GM18526 (cell line): Measurements from ENCODE around the gene USP24.

Experiments used
- POLR2A ChIP-seq: IDR thresholded peaks from 3 replicates; pipeline ENCODE4 v1.6.1; 2011; ENCODE audit not compliant: insufficient read length; ENCODE audit errors: extremely low read depth

The USP24 gene, protein sequence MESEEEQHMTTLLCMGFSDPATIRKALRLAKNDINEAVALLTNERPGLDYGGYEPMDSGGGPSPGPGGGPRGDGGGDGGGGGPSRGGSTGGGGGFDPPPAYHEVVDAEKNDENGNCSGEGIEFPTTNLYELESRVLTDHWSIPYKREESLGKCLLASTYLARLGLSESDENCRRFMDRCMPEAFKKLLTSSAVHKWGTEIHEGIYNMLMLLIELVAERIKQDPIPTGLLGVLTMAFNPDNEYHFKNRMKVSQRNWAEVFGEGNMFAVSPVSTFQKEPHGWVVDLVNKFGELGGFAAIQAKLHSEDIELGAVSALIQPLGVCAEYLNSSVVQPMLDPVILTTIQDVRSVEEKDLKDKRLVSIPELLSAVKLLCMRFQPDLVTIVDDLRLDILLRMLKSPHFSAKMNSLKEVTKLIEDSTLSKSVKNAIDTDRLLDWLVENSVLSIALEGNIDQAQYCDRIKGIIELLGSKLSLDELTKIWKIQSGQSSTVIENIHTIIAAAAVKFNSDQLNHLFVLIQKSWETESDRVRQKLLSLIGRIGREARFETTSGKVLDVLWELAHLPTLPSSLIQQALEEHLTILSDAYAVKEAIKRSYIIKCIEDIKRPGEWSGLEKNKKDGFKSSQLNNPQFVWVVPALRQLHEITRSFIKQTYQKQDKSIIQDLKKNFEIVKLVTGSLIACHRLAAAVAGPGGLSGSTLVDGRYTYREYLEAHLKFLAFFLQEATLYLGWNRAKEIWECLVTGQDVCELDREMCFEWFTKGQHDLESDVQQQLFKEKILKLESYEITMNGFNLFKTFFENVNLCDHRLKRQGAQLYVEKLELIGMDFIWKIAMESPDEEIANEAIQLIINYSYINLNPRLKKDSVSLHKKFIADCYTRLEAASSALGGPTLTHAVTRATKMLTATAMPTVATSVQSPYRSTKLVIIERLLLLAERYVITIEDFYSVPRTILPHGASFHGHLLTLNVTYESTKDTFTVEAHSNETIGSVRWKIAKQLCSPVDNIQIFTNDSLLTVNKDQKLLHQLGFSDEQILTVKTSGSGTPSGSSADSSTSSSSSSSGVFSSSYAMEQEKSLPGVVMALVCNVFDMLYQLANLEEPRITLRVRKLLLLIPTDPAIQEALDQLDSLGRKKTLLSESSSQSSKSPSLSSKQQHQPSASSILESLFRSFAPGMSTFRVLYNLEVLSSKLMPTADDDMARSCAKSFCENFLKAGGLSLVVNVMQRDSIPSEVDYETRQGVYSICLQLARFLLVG (N-terminal part only)

DNA sequence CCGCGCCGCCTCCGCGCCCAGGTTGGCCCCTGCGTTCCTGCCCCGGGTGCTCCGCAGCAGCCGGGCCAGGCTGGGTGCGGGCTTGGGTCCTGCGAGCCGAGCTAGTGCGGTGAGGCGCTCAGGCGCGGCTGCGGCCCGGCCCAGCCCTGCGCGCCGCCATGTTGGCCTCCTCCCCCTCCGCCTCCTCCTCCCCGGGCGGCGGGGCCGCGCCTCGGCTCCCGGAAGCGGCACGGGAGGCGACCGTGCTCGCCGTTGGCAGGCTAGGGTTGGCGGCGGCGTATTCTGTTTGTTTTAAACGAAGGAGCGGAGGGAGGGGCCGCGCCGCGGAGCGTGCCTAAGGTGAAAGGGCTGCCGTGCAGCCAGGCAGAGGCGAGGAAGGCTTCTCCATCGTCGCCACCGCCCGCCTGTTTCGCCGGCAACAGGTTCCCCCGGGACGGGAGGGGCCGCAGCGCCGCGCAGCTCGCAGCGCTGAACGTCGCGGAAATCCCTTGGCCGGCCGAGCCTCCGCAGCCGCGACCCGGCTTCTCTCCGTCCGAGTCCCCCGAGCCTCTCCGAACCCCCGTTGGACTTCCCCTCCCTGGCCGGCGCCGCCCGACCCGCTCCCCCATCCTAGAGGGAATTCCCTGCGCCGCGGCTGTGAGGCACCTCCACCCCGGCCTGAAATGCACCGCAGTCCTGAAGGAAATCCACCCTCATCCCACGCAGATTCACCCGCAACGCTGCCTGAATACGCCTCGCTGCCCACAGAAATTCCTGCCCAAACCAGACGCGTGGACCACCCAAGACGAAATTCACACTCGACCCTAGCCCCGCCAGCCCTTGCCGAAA is at the start of gene USP24:
USP24 (minus strand) TSS at position 171 of the 828 bp plus-strand sequence. CDS start 251 bp downstream, outside the sequence.
- TF ChIP-seq POLR2A: peak; percentile 81

DNA sequence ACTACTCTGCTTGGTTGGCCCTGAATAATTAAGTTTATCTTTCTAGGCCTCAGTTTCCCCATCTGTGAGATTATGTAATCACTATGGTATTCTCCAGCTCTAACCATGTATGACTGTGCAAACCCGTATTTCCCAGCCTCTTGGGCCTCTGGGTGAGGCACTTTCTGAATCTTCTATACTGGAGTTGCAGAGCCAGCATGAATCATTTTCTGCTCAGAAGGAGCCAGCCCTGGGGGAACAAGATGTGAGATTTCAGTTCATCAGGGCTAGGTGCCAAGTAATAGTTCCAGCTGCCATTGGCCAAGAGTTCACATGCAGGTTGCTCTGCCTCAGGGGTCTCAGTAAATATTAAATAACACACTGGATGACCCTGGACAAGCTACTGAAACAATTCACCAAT is 47.7 kb upstream of the USP24 start:
- no peak for TF ChIP-seq POLR2A

DNA sequence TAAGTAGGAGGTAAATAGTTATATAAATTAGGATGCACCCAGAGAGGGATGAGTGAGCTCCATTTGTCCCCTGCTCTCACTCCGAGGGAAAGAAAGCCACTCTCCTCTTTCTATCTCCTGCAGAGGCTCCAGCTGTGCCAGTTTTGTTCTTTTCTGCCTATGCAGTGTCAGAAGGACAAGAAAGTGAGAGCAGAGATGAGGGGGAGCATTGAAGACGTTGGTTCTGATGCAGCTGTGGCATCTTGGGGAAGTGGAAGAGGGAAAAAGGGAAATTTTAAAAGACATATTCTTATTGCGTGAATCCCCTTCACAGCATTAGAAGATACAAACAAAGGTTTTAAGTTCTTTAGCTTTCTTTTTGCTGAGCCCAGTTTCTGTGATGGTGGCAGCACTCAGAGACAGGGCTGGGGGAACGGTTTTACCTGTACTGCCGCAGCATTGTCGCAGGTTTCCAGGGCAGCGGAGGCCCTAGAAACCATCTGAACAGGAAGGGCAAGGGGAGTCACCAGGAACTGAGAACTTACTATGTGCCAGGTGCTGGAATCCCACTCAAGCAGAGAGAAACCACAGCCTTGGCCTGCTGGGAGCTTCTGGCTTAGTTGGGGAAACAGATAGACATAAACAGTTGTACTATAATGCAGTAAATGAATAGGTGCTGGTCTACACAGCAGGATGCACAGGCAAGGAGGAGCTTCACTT is 44.9 kb upstream of the USP24 start:
- TF ChIP-seq POLR2A: no peak

DNA sequence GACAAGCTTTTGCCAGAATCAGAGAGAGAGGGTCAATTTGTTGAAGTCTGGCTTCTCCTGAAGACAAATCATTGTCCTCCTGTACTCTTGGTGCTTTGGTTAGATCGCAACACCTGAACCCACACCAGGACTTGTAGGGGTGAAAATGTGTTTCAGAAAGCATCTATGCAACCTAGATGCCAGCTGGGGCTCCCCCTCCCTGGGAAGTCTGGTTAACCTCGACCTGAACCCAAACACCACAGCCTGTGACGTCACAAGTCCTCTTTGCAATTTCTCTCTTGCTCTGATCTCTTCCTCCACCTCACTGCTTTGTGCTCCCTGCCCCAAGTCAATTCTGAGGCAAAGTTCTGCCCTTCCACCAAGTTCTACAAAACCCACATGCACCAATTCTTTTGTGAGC is 42.8 kb upstream of the USP24 start:
- no peak for TF ChIP-seq POLR2A

DNA sequence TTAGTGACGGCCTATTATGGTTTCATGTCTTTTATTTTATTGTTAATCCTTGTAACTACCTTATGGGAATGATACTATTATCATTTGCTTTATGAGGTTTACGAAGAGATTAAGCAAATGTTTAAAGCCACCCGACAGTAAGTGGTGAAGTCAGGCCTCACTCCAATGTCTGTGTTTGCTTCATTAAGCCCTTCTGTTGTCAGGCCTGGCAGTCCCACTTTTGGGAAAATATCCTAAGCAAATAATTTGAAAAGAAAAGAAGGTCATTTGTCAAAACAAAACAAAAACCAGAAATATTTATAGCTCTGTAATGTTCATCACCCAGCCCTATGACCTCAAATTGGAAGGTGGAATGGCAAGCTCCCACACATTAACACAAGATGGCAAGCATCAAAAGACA is 40.7 kb upstream of the USP24 start:
- TF ChIP-seq POLR2A: no peak

DNA sequence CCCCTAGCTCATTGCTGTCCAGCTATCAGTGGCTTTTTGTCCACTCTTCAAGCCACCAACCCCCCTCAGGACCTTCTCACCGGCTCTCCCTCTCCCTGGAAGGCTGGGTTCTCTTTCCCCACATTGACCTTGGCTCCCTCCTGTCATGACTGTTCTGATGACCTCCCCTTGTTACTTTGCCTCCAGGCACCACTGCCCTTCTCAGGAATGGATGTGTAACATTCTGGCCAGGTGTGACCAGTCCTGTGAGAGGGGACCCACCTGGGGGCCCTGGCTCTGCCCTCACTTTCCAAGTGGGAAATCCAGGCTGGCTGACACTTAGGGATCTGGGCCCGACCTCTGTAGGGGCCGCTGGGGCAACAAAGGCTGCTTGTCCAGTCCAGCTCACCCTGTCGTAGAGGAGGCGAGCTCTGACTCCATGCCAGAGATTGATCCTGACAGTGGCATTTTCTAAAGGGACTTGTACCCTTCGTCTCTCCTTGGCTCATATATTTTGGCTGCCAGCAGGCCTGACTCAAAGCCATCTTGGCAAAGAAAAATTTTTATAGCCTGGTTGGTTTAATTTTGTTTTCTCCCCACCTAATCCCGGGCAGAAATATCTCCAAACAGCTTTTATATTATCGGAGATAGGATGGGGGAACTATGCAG is 37.9 kb upstream of the USP24 start:
- no peak for TF ChIP-seq POLR2A

DNA sequence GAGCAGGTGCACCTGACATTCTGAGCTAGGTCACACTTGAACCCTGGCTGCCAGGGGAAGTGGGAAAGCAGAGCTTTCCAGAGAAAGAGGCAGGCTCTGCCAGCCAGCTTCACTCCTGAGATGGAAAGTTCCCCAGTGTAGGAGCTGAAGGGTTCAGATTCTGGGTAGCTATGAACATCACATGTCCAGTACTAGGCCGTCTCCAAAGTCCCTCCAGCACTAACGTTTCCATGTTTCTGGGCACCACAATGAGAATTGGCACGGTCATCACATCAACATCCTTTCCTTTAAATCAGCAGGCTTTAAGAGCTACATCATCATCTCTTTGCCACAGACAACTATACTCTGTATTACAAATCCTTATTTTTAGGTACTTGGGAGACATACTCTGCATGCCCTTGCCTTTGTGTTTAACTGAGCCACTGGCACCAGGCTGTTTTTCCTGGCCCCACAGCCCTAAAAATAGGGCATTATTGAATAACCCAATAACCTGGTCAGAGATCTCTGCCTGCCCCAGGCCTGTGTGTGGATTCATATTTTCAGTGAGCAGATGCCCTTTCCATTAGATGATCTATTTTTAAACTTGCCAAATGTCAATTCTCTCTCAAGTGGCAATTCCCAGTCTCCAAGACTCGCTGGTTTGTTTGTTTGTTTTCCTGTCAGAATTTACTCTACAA is 35.4 kb upstream of the USP24 start:
- TF ChIP-seq POLR2A: no peak

DNA sequence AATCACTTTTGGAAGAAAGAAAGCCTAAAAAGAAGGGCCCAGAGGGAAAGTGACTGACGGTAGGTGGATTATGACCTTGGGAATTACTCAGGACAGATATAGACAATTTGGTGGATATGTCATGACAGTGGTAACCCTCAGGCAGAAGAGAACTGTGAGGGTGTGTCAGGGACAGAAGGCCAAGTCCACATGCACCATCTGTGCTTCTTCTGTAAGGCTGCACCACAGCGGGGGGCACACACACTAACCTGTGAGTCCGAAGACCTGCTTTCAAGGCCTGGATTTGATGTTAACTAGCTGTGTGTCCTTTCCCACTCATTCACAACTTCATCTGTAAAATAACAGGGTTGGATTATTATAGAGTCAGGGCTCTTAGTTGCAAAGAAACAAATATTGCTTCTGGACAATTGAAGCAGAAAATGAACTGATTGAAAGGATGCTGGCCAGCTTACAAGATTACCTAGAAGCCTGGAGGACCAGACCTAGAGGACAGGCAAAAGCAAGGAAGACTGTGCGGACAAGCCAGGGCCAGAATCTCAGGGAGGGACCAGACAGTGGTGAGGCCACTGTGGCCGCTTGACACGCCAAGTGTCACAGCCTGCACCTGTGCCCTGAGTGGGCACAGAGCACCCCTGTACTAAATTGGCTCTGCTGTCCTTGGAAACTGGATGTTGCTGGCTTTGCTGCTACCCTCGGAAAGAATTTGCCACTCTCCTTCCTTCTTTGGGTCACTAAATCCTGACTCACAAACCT is 34.7 kb upstream of the USP24 start:
- TF ChIP-seq POLR2A: no peak

DNA sequence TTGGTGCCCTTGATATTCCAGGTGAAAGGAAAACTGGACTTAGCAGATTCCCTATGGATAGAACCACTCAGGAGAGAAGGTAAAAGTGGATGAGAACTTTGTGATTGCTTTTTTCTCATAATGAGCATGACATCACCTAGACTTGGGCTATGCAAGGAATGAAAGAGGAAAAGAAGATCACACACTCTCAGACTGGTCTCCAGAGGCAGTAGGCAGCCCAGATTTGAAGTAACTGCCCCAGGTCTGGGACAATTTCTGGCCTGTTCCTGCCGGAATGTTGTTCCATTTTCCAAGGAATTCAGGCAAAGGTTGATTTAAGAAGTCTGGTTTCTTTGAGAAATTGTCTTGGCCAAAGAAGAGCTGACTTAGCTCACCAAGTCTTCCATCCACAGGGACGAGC is 31.7 kb upstream of the USP24 start:
- TF ChIP-seq POLR2A: no peak

DNA sequence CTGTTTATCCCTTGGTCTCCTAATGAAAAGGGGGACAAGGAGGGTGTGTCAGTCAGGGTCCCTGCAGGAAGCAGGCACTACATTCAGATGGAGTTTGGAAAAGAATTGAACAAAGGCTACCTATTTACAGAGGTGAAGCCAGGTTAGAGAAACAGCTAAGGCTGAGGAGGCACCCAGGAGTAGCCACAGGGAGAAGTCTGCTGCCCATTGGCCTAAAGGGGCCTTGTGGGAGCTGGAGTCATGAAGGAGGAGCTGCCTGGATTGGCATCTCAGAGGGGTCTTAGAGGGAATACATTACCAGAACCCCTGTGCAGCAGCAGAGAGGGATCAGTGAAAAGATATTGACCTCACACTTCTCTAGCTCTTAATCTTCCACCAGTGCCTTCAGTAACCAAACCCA is 31.2 kb upstream of the USP24 start:
- no peak for TF ChIP-seq POLR2A

DNA sequence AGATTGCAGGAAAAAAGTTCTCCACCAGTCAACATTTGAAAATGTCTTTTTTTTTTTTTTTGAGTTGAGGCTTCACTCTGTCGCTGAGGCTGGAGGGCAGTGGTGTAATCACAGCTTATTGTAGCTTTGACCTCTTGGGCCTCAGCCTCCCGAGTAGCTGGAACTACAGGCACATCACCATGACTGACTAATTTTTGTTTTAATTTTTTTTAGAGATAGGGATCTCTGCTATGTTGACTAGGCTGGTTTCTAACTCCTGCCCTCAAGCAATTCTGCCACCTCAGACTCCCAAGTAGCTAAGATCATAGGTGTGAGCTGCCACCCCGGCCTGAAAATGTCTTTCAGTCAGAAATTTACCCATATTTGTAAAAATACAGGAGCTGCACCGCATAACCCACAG is 30.6 kb upstream of the USP24 start:
- no peak for TF ChIP-seq POLR2A

DNA sequence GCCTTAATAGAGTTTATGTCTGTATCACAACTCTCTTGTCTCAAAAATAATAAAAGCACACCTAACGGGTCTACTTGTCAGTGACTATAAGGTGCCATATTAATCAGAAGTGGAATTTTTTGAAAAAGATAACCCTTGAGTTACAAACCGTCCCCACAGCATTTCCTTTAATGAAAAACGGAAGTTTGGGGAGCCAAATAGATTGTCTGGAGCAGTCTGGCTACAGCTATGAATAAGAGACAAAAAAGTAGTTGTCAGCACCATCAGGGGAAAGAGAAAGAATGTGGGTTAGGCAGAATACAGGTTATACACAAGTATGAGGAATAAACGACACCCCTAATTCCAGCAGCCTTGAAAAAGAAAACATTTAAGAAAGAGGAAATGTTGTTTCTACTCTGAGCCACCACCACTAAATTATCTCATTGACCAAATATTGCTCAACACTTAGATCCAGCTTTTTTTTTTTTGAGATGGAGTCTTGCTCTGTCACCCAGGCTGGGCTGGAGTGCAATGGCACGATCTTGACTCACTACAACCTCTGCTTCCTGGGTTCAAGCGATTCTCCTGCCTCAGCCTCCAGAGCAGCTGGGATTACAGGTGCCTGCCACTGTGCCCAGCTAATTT is 29.4 kb upstream of the USP24 start:
- no peak for TF ChIP-seq POLR2A
